GM12865 (cell line): ENCODE measurements around the gene FALEC.
A peak's percentile ranks its signal among the peaks of the same experiment; 100 is the strongest.

ENCODE experiments used
- DNase-seq: peaks from one replicate; pipeline ENCODE4 v3.0.0; 2010; ENCODE audit warnings: low read depth
- H3K4me3 ChIP-seq: 2 replicates; pipeline ENCODE4 v1.5.1; 2011; ENCODE audit warnings: mild to moderate bottlenecking, low read depth, low read length, control low read depth
- TF ChIP-seq, protein P1 (sequence below): IDR thresholded peaks from 2 replicates; pipeline ENCODE4 v1.5.1; 2011; ENCODE audit warnings: low read length, control low read depth, low read depth, inconsistent platforms; ENCODE audit not compliant: insufficient read depth; ENCODE audit errors: missing control alignments

FALEC gene

DNA sequence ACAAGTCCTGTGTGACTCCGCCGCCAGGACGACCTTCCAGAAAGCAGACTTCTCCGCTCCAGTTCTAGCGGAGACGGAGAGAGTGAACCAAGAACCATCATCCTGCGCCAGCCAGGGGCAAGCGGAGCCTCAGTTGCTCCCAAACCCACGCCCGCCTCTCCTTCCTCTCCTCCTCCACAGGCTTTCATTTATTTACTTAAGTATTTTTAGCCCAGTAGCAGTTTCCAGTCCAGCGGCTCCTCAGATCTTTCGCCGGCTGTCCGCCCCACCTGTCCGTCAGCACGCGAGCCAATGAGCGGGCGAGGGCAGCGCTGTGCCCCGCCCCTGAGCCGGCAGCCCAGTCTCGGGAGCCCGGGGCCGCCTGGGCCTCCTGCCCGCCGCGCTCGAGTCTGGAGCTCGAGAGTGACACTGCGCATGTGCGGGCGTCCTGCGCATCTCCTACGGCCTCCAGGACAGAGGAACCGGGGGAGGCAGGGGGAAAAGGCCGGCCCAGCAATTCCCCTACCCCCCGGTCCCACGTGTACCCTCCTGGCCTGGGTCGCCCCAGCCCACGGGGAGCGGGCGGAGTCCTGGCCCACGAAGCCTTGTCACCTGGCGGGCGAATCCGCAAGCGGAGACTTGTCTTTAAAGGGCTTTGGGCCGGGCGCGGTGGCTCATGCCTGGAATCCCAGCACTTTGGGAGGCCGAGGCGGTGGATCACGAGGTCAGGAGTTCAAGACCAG is at the start of gene FALEC:
Gene FALEC (plus strand): TSS at position 425 of the 722 bp plus-strand sequence.
- TF ChIP-seq, protein P1, sequence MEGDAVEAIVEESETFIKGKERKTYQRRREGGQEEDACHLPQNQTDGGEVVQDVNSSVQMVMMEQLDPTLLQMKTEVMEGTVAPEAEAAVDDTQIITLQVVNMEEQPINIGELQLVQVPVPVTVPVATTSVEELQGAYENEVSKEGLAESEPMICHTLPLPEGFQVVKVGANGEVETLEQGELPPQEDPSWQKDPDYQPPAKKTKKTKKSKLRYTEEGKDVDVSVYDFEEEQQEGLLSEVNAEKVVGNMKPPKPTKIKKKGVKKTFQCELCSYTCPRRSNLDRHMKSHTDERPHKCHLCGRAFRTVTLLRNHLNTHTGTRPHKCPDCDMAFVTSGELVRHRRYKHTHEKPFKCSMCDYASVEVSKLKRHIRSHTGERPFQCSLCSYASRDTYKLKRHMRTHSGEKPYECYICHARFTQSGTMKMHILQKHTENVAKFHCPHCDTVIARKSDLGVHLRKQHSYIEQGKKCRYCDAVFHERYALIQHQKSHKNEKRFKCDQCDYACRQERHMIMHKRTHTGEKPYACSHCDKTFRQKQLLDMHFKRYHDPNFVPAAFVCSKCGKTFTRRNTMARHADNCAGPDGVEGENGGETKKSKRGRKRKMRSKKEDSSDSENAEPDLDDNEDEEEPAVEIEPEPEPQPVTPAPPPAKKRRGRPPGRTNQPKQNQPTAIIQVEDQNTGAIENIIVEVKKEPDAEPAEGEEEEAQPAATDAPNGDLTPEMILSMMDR, result no peak
- H3K4me3 ChIP-seq, result peak within 1 kb of the TSS; percentile 67
- peak; percentile 97 for DNase-seq

DNA sequence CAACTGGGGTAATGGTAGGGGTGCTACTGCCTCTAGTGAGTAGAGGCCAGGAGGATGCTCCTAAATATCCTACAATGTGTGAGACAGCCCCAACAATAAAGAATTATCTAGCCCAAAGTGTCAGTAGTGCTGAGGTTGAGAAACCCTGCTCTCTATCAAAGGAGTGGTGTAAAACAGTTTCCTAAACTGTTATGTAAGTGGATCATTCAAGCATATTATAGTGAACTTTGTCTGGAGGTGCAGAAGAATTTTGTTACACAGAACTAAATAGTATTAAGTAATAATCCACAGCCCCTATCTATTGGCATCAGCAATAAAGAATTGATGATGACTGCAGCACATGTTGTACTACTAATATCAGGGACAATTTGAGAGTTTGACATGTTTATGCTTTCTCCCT is 48.6 kb upstream of the FALEC start:
- no peak for DNase-seq
- TF ChIP-seq, protein P1, result no peak
- no peak overlapping the region for H3K4me3 ChIP-seq

GRCh38 chr1:150469291-150469690 is 46.3 kb upstream of the FALEC start:
- no peak for DNase-seq
- no peak overlapping the region for H3K4me3 ChIP-seq
- TF ChIP-seq, protein P1, result no peak

GRCh38 chr1:150472601-150473200 is 42.9 kb upstream of the FALEC start:
- H3K4me3 ChIP-seq, result no peak overlapping the region
- TF ChIP-seq, protein P1, result no peak

GRCh38 chr1:150473659-150474058 is 41.9 kb upstream of the FALEC start:
- TF ChIP-seq, protein P1, result no peak
- no peak for DNase-seq

More at GRCh38 chr1:150472601-150473200, 42.9 kb upstream of the FALEC start:
- DNase-seq, result no peak

DNA sequence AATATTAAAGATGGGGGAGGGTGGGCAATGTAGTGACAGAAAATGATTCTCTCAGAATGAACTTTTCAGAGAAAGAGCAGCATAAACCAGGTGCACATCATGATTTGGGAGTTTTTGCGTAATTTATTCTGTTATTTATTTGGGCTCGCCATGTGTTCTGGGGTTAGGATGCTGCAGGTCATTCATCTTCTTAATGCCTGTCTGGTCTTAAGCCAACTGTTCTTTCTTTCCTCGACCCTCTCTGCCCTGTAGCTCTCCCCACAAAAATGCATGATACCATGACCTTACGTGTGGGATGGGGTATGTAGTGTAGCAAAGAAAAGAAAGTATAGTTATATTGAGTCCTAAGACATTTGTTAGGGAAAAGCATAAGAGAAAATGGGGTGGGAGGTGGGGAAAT is 40.7 kb upstream of the FALEC start:
- no peak for DNase-seq
- TF ChIP-seq, protein P1, result no peak
- no peak overlapping the region for H3K4me3 ChIP-seq

More at GRCh38 chr1:150473659-150474058, 41.9 kb upstream of the FALEC start:
- no peak overlapping the region for H3K4me3 ChIP-seq
